GM15510 (cell line): Measurements from ENCODE around the gene NDUFAF2.

Experiments used
- POLR2A ChIP-seq: IDR thresholded peaks from 3 replicates; pipeline ENCODE4 v1.6.1; 2011; ENCODE audit warnings: borderline replicate concordance; ENCODE audit not compliant: insufficient read length; ENCODE audit errors: extremely low read depth

Gene NDUFAF2

DNA sequence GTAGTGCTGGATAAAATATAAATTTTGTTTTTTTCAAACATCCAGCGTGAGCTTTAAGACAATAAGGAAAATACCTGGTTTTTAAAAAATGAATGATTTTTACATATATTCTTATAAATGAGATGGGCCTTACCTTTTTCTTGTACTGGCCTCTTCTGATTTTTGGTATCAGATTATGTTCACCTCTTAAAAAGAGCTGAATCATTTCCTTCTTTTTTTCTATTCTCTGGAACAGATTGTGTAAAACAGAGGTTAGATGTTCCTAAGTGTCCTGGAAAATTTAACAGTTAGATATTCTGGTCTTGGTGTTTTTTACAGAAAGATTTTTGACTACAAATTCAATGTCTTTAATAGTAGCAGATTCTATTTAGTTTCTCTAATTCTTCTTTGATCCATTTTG lies 74.6 kb downstream of the NDUFAF2 start:
- TF ChIP-seq POLR2A: no peak

DNA sequence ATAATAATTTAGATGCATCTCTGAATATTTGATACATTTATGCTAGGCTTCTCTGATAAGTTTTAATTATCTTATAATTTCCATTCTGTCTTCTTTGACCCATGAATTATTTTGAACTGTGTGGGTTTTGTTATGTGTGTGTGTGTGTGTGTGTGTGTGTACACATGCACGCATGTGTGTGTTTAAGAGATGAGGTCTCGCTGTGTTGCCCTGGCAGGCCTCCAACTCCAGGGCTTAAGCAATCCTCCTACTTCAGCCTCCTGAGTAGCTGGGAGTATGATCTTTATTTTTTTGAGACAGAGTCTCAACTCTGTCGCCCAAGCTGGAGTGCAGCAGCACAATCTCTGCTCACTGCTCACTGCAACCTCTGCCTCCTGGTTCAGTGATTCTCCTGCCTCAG lies 75.4 kb downstream of the NDUFAF2 start:
- no peak for TF ChIP-seq POLR2A

DNA sequence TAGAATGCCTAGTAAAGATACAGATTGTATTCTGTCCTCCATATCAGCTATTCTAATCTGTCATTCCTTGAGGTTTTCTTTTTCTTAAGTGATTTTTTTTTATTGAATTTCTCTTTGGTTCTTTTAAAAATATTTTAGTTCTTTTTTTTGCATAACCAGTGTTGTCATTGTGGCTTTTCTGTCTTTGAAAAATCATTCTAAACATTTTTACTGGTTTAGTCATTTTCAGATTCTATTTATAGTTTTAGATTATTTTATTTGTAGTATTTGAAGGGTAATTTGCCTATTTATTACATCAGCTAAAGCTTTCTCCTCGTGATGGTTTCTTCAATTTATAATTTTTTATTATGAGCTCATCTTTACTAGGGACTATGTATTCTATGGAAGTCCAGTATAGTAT lies 78.1 kb downstream of the NDUFAF2 start:
- TF ChIP-seq POLR2A: no peak

DNA sequence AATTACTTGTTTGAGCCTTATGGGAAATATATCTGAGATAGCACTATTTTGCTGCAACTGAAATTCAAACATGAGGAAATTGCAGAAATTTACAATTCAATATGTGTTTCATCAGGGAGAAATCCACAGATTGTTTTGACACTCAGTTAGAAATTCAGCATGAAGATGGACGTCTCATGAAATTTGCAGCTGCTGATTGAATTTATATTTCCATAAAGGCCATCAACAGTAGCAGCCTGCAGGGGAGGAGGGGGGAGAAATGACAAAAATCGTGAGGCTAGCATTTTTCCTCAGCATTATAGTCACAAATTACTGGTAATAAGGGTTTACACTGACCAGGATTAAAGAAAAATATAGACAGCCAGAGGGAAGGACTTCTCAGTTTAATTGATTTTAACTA lies 81.0 kb downstream of the NDUFAF2 start:
- no peak for TF ChIP-seq POLR2A

DNA sequence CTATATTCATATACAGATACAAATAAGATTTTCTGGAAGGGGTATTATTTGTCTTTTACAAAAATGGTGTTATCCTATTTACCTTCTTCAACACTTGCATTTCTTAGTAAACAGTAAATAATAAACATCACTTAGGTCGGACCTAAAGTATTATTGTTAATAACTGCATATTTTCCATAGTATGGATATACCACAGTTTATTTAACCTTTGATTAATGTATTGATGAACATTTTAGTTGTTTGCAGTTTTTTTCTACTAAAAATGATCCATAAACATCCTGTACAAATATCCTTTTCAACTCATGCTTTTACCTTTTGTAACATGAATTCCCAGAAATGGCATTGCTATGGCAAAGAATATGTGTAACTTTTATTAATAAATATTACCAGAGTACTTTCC lies 83.4 kb downstream of the NDUFAF2 start:
- no peak for TF ChIP-seq POLR2A

DNA sequence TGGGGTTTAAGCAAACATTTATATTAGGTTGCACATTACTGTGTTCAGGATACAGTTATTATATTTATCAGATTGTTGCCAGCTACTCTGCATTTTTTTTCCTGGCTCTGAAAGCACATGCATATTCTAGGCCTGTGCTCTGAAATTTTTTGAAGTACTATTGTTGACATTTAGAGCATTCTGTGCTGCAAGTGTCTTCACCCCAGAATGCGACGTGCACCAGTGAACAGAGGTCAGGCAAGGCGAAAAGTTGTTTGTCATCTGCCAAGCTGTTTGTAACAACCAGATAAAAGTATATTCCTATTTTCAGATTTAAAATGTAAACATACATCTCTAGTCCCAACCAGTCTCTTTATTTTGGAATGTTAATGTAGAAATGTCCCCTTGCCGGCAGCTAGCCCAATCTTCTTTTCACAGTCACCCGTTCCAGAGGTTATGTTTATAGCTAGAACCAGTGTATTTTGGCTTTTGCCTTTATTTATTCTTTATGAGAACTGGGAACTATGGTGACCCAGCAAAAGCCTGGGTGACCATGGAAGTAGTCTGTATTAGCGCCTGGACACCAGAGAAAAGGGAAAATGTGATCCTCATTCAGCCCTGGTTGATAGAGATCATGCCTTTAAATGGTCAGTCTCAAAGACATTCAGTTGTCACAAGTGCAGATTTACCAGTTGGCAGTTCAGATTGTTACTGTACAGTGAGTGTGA lies 84.6 kb downstream of the NDUFAF2 start:
- no peak for TF ChIP-seq POLR2A

DNA sequence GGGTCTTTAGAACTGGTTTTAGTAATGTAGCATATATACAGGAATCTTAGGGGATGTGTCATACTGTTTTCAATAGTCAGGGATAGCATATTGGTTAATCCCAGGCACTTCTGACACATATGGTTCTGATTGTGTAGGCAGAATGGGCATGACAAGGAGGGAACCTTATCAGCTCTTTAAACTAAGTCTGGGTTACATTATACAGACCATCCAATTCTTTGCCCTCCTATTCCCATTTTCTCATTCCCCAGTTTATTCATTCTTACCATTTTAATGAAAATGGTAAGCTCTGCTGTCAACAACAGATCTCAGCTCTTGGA lies 85.1 kb downstream of the NDUFAF2 start:
- no peak for TF ChIP-seq POLR2A

DNA sequence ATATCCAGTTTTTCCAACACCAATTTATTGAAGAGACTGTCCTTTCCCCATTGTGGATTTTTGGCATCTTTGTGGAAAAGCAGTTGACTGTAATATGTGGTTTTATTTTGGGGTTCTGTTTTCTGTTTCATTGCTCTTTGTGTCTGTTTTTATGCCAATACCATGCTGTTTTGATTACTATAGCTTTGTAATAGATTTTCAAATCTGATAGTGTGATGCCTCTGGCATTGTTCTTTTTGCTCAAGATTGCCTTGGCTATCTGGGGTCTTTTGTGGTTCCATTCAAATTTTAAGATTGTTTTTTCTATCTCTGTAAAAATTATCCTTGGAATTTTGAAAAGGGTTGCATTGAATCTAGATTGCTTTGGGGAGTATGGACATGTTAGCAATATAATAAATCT lies 99.5 kb downstream of the NDUFAF2 start:
- TF ChIP-seq POLR2A: no peak

DNA sequence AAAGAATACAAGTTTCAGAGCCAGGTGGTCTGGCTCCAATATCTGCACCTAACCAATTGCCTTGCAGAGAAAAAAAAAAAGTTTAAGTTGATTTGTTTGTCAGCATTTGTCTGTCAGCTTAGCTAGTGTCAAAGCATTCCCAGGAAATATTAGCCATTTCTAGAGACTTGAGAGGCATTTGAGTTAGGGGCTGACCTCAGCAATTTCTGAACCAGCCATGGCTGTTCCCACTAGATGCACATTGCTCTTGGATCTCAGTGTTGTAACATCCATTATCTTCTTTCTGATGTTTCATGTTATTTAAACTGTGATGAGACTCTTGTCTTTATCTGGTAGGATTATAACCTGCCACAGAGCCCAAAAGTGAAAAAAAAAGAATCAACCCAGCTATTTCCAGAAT lies 102.3 kb downstream of the NDUFAF2 start:
- no peak for TF ChIP-seq POLR2A

DNA sequence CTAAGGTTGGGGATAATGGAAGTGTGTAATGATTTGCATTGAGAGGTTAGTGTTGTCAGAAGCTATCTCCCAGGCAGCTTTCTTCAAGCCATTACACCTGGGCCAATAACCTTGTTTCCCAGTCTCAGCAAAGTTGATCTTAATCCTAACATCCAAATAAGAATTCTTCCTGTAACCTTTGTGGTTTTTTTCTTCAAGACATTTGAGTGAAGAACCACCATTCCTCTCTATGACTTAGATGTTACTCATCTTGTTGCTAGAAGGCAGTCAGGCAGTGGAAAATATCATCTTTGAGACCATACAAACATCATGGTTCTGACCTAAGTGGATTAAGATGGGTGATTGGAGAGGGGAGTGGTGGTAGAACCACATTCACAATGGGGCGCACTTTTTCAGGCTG lies 103.5 kb downstream of the NDUFAF2 start:
- no peak for TF ChIP-seq POLR2A

DNA sequence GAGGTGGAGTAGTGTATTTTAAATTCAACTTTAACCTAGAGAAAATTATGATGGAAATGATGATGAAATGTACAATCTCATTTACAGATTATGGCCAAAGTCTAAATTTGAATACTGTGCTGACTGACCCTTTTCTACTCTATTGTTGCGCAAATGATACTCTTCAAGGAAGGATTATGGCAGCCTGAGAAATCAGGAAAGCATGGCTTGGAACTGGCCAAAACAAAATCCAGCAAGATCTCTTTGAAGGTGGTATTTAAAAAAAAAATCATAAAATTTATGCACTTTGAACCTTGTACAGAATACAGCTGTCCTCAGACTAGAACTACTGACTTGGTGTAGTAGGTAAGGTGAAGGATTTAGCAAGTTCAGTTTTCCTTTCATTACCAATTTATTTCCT lies 105.3 kb downstream of the NDUFAF2 start:
- no peak for TF ChIP-seq POLR2A

DNA sequence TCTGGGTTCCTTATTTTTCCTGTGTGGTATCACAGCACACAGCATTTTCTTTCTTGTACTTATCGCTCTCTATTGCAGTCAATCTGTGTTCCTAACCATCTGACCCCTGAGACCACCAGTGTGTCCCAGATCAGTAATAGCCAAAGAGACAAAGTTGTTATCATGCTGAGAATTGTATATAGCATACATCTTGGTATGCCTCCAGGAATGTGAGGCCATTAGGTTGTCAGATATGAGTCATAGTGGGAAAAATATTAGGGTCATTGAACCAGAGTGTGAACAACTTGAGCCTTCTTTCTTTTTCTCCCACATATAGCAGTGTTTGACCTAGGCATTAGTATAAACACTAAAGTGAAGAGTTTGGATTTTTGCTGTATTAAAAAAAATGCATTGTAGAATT lies 106.3 kb downstream of the NDUFAF2 start:
- no peak for TF ChIP-seq POLR2A

DNA sequence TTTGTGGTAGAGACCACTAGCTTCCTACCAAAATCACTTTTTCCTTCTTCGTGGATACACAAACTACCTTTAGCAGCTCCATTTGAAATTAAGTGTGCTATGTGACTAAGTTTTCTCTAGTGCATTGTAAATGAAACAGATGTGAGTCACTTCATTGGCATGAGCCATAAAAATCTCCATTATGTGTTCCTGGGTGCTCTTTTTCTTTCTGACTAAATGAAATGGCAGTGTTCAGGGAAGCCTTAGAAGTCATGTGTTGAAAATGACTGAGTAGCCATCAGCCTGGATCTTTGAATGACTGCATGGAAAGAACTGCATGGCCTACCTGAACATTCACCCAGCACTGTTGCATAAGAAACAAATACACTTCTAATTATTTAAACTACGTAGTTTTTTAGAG lies 107.9 kb downstream of the NDUFAF2 start:
- TF ChIP-seq POLR2A: no peak

DNA sequence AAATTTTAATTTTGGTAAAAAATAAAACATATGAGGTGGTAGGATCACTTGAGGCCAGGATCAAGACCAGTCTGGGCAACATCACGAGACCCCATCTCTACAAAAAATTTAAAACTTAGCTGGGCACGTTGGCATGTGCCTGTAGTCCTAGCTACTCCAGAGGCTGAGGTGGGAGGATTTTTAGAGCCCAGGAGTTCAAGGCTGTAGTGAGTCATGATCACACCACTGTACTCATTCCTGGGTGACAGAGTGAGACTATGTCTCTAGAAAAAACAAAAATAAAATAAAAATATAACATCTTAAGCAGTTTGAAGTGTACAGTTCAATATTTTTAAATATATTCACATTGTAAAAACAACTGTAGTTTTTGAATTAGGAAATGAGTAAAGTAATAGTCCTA lies 108.9 kb downstream of the NDUFAF2 start:
- no peak for TF ChIP-seq POLR2A

DNA sequence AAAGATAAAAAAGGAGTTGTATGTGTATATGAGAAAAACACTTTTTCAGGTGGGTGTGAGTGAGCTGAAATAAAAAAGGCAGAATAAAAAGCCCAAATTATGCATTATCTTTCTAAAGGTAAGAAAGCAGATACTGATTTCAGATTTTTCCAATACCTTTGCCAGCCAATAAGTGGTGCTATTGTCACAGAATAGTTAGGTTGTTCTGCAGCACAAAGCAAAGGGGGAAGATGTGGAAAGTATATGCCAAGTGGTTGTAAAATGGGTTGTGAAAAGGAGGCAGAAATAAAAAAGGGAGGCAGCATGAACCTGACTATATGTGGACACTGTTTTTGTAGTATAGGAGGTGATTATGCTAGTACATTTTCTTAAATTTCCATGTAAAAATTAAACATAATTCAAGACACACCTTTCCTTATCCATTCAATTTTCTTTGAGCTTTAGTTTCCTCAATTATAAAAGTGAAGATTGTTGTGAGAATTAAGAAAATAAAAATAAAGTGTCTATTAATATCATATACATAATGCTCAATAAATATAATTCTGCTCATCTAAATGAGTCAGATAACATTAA lies 110.5 kb downstream of the NDUFAF2 start:
- TF ChIP-seq POLR2A: no peak

DNA sequence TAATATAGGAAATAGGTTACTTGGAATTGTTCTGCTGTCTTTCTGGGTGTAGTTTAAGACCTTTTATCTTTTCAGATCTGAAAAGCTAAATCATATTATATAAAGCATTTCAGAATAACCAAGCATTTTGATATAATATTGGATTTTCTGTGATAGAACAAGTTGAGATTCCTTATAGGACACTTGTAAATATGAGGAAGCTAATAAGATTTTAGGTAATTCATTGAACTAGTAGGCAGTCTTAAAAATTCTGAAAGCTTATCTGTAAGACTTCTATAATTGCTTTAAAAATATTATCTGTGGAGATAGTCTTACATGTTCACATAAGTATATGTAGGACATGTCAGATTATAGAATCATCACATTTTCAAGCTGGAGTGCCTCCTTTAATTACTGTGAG lies 114.5 kb downstream of the NDUFAF2 start:
- TF ChIP-seq POLR2A: no peak

DNA sequence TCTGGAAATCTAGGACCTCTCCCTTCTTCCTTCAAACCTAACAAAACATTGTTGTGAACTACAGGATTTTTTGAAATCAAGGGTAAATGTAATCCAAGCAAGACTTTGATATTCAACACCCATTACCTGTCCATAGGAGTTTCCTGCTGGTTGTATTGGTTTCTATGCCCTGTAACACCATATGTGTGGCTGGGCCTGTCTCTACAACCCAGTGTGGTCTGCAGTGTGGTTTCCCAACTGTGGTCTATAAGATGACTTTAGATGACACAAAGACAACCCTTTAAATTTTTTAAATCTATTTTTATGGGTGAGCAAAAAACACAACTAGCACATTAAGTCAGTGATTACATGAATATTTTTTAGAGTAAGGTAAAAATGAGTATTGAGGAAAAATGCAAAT lies 124.1 kb downstream of the NDUFAF2 start:
- TF ChIP-seq POLR2A: no peak
